HG02970 (cell line): ENCODE measurements around the gene THRB.

Experiments
- ATAC-seq: cut with Tn5 transposase; IDR thresholded peaks from one replicate; pipeline ENCODE4 v1.9.1; 2021; ENCODE audit warnings: mild to moderate bottlenecking, moderate library complexity, moderate number of reproducible peaks; ENCODE audit not compliant: unreplicated experiment, low FRiP score

THRB gene

DNA sequence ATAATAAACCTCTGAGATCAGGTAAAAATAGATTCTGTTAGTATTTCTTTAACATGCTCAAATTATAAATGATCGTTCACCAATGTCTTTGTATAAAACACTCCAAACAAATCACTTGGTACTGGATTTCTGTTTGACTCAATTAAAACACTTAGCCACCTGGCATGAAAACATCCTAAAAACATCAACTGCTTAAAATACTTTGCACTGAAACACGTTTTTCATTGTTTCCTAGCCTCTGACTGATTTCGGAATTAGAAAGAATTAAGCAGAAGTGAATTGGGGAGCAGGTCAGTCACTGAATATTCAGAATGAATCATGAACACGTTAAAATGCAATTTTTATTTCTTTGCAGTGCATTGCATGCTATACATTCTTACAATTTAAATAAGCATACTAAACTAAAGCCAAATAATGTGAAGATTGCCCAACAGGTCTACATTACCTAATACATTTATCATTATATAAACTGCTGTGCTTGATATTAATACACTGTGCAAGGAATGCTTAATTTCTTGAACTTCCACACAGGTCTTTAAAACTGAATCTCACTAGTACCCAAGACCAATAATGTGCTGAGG, 1.6 kb downstream of the THRB start:
- ATAC-seq = no peak

DNA sequence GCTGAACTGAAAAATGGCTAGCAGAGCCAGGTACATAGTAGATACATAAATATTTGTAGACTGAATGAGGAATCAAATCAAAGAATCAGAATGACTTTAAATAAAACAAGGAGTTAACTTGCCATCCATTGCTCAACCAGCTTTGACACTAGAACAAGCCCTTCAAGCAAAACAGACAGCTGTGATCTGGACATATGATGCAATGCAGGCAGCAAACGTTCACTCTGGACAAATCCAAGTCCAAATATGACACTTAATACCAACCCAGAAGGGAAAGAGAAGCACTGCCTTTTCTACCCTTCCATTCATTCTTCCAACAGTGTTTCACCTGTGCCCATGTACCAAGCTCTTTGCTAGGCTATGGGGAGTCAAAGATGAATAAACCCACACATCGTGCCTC, 4.5 kb downstream of the THRB start:
- ATAC-seq = no peak

DNA sequence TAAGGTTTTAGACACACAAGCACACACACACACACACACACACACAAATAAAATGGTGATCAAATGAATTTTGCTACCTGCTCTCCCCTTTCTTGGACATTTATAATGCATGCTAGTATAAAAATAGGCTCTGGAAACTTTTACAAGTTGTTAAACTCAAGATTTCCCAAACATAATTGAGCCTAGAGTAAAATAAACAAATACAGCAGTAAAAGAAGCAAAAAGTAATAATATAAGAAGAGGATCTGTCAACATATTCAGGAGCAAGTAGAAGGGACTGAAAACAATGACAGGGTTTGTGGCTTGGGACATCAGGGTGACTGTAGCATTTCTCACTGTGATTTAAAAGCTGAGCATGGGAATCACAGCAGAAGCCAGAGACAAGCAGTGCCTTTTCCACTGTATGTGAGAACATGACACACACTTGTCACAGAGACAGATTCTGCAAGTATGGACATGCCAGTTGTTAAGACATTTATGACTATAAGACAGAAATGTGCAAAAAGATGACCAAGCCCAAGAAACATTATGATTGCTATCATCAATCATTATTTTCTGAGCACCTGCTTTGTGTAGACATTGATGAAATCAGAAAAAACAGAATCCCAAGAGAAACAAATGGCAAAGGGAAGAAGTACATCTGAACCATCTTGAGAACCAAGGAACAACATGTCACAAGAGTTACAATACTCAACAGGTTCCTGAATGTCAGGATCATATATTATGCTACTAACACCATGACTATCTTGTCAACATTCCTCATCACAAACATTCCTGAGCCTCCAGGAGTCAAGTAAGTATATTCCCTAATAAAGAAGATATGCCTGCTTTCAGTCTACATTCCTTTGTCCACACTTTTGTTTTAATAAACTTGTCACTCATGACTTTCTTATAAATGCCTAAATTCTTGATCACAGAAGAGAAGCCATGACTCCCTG, 7.1 kb downstream of the THRB start:
- no peak for ATAC-seq

DNA sequence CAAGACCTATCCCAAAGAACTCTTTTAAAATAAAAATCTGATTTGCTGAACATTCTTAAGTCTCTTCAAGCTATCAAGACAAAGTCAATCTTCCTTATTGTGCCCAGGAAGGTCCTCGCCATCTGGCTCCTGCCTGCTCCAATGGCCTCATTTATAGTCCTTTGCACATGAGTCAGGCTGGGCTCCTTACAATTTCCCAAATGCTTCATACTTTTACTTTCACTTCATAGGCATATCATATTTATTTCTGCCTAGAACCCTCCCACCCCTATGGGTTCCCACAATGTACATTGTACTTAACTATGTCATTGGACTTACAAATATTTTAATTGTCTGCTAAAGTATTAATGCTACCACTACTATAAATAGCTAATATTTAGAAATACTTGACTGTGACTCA, 9.1 kb downstream of the THRB start:
- ATAC-seq = no peak

DNA sequence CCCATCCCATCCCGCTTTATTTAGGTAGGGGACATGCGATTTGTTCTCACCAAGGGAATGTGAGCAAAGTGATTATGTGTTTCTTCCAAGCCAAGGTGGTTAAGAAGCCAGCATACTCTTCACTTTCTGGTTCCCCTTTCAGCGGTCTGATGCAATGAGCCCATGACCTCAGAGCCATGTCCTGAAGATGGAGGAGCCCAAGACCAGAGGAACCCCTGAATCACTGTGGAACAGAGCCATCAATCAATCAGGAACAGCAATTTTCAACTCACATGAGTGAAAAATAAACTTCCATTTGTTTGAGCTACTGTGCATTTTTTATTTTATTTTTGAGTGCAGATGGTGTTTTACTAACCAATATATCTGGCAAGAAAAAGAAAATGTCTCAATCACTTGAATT, 10.8 kb downstream of the THRB start:
- ATAC-seq = no peak

DNA sequence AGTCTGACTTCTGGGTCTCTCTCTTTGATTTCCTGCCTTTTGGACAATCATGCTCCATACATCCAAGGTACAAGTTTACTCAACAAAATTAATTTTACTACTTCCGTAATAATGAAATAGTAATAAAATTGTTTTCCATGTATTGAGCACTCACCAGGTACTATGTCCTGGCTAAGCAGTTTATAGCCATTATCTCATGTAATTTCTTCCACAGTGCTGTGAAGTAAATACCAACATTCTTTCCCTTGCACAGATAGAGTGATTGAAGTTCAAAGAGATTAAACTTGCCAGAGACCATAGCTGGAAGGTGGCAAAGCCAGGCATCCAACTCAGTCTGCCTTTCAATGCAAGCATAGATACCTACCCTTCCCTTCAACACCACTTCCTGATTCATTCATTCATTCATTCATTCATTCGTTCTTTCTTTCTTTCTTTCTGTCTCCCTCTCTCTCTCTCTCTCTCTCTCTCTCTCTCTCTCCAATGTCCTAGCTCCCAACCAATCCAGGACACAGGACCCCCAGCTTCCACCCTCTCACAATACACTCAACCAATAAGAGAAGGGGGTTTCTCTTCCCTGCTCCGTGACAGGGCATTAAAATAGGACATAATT, 12.4 kb downstream of the THRB start:
- ATAC-seq = no peak

DNA sequence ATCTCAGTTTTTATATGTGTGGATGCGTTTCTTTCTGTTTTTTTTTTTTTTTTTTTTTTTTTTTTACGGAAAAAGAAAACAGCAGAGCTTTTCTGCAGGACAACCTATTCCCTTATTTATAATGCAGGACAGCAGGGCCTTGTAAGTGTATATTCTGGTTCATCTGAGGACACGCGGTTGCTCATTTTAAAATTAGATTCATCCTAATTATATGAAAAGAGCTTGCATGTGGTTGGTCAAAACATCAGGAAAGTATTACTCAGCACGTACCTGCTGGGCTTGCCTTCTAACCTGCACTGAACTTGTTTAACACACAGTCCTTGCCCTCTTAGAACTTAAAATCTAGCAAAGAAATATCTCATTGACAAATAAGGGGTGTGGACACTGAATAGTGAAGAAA, 13.5 kb downstream of the THRB start:
- no peak for ATAC-seq

DNA sequence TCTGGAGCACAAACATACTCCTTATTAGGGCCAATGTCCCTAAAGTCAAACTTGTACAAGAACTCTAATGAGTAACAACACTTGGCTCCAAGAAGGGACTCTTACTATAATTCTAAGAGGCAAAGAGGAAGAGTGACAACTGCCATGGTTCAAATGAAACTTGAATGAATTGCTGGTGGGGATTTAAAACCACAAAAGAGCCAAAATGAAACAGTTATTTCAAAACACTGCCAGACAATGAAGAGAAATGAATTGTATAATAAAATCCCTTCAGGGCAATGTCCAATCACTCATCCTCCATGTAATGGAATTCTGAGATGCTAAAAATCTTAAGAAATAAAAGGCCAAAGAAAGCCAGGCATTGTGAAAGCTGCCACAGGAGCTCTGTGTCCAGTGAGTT, 14.2 kb downstream of the THRB start:
- ATAC-seq = no peak

DNA sequence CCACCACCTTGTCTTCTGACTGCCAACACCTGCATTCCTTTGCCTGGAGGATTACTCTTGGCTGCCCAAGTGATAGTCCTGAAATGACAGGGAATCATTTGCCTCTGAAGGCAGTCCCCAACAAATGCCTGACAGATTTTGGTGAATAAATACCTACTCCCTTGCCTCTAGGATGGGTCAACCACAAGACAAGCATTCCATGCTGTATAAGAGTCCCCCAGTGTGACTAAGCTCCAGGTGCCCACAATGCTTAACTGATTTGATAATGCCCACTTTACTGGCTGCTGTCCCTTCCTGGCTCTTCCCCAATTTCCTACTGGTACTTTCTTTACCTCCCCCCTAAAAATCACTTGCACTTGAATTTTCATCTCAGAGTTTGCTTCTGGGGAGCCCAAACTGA, 14.8 kb downstream of the THRB start:
- ATAC-seq = no peak

DNA sequence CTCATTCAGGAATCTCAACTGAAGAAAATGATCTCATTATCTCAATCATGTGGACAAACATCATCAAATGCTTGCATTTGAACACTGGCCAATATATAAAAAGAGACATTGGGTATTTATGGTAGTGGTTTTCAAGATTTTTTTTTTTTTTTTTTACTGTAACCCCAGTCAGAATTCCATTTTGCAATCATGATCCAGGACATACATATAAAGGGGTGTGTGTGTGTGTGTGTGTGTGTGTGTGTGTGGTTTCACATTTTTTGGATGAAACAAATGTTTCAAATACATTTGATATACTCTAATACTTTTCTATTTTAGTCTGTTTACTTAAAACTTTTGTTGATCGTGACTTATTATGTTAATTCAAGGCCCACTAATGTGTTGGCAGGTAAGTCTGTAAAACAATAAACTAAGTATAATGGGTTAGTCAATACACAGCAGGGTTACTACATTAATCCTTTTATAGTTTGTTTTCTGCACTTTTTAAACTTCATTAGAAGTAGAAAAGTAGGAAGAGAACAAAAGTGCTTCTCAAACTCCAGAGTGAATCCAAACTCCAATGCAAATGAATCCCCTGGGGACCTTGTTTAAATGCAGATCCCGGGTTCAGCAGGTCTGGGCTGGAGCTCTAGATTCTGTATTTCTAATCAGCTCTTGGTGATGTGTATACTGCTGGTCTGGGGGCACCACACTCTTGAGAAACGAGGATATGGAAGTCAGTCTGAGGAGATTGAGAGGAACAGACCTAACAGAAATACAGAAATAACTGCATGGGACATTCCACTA, 17.6 kb downstream of the THRB start:
- ATAC-seq = no peak

DNA sequence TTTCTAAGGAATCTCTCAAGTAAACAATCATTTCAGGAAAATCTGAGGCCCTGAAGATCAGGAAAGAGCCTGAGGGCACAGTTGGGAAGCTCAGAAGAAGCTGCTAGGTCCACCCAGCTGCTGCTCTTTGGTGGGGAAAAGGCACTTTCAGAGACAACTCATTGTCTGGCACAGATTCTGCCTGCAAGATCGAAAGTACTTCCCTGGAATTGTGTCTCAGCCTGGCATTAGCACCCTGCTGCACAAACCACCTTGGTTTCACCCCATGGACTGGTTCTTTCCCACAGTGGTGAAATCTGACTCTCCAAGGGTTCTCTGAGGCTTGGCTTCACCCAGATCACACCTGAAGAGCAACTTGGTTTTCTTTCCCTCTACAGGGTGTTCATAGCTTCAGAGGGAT, 18.7 kb downstream of the THRB start:
- no peak for ATAC-seq

DNA sequence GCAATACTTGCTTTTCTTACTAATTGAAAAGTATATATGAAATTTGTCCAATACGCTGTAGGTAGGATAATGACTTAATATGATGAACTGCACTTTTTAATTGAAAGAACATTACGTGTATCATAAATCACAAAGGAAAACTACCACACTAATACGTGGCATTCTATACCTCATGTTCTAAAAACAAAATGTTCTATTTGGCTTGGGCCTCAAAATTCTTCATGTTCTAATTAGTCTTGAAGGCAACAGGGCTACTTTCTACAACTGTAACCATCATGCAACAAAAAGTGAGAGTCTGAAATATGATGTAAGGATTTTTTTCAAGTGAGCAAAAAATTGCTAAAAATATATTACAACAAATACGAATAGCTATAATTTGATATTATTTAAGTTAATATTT, 19.8 kb downstream of the THRB start:
- no peak for ATAC-seq

DNA sequence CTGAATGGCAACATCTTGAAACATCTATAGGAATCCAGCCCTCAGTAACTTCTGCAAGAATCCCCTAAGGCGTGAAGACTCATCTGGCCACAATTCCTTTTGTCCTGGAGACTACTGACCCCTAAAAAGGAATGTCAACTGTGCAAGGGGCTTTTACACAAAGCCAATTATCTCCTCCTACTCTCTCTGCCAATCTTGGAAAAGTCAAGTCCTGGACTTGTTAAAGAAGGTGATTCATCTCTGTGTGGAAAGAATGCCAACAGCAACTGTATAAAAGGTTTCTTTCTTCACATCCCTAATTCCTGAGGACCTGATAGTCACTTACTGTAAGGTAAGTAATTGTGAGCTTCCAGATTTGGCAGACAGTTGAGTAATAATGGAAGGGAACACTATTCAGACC, 22.3 kb downstream of the THRB start:
- ATAC-seq = no peak

DNA sequence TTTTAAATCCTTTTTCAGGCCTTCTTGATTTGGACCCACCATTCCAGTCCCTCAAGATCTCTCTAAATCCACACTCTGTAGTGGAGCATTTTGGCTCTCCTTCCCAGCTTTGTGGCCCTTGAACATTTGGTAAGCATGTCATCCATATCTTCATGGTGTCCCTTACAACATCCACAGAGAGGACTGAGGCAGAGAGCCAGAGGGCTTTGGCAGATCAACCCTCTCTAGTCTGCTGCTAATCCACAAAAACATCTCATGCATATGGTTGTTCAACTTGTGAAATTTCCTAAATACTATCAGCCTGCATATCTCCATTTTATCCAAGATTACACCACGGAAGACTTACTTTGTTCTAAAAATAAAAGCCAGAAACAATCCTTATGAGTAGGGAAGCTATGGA, 23.2 kb downstream of the THRB start:
- ATAC-seq = no peak

DNA sequence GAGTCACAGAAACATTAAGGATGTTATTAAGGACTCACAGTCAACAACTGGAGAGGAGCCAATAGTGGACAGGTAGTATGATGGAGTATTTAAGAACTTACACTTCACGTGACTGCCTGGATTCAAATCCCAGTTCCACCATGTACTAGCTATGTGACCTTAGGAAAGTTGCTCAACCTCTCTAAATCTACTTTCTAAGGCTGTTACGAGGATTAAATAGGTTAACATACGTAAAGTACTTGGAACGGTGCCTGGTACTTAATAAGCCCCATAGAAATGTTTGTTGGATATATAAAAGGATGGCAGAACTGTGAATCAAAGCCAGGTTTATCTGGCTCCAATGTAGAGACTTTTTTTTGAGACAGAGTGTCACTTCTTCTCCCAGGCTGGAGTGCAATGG, 24.4 kb downstream of the THRB start:
- ATAC-seq = no peak

DNA sequence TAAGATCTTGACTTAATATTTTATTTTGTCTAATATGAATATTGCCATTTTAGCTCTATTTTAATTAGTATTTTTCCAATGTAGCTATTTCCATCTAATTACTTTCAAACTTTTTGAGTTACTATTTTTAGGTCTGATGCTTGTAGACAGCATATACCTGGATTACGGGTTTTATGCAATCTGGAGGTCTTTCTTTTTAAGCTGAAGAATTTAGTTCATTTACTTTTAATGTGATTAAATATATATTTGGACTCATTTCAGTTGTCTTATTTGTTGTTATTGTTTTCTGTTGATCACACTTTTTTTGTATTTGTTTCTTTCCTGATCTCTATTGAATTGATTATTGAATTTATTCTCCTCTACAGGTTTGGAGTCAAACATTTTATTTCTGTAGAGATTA, 30.3 kb downstream of the THRB start:
- no peak for ATAC-seq

DNA sequence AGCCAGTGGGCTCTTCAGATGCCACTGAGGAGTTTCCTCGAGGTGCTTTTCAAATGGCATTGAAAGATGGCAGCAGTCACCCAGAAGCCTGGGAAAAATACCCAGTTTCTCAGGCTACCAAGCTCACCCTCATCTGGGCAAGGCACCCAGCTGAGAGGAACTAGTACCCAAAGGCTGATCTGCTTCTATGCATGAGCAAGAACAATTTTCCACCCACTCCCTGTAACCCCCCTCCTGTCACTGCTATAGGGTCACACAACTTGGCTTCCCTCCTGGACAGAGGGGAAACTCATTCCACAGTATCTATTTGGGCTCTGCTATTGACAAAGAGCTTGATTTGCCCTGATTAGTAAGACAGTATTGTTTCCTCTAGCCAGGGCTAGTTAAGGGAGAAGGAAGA, 31.9 kb downstream of the THRB start:
- ATAC-seq = no peak

DNA sequence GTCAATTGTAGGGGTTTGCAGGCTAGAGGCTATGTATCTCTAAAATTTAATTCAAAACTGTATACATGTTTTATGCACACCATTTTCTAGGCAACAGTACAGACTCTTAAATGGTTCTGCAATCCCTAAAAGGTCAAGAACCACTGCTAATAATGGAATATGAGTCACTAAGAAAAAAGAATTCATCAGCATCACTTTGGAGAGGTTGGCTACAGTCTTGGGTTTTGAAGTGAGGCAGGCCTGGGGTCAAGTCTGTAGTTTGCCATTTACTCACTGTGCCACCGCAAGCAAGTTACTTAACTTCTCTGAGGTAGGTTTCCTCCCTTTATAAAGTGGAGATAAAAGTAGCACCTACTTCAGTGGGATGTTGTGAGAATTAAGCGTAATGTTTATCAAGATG, 33.7 kb downstream of the THRB start:
- no peak for ATAC-seq

DNA sequence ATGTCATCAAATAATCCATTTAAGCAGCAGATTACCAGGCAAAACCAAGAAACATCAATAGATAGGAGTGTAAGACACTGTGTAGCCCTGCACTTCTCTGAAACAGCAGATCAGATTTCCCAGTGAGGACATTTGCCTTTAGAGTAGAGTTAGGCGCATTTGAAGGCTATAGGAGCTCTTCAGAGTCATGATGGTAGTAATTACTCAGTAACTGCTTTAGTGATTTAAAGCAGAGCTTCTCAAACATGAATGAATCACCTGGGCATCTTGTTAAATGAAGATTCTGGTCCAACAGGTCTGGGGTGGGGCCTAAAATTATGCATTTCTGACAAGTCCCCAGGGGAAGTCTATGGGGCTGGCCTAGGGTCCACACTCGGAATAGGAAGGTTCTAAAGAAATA, 36.9 kb downstream of the THRB start:
- ATAC-seq = no peak

DNA sequence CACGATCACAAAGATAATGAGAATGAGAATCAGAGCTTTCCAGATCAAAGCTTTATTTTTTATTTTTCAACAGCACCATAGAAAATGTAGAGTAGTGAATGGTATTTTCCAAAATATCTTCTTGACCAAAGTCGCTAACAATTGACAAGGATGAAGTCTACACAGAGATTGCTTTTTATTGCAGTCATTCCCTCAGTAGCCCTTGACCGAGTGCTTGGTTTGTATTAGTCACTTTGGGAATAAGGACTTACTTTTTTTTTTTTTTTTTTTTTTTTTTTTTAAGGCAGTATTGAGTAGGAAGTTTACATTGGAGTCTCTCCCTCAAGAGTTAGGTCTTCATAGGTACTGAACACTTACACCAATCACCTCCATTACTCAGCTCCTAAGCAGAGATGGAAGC, 39.8 kb downstream of the THRB start:
- ATAC-seq = no peak

DNA sequence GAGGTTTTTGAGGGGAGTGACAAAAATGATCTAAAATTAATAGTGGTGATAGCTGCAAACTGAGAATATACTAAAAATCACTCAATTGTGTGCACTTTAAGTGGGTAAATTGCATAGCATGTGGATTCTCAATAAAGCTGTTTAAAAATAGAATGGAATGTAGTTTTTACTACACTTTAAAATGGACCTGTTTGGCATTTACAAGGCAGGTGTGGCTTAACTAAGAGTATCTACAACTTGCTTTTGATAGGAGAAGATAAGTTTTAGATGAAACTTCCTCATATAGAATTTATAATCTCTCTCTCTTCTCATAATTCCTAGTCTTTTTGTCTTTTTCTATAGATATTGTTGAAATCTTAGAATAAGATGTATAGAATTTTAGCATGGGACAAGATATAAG, 40.3 kb downstream of the THRB start:
- no peak for ATAC-seq
